CD4-positive, alpha-beta T cell treated with Interferon alpha-2 for 1 hour (primary cell): Measurements from ENCODE around the gene TUBB3.
"Not testable (repeated sequence)": the region's sequence is repeated elsewhere in the genome, so short reads cannot be mapped to it uniquely, and the experiment has no call there.

Experiments used
- DNase-seq, 2 donors: peaks; one replicate each; pipeline ENCODE4 v3.0.0-alpha.2; 2020 to 2022

The TUBB3 gene

GRCh38 chr16:89919535-89920406 lies 3.4 kb upstream of the TUBB3 start:
- DNase-seq: no peak

GRCh38 chr16:89920723-89921122 lies 2.4 kb upstream of the TUBB3 start:
- no peak for DNase-seq

GRCh38 chr16:89921131-89921701 lies 1.9 kb upstream of the TUBB3 start:
- DNase-seq: no peak

- peak in 1 of 2 donors; percentile 18 for DNase-seq
Observed at GRCh38 chr16:89921702-89922476, 1.3 kb upstream of the TUBB3 start.

- DNase-seq: peak in 1 of 2 donors; percentile 20
Observed at GRCh38 chr16:89922477-89922883, 662 bp upstream of the TUBB3 start.

- no peak for DNase-seq
Observed at GRCh38 chr16:89923640-89924296, 626 bp downstream of the TUBB3 start.

GRCh38 chr16:89924297-89924924 lies 1.3 kb downstream of the TUBB3 start:
- DNase-seq: peak; percentile 27 to 50

- no peak for DNase-seq
Observed at GRCh38 chr16:89924925-89925307, 1.8 kb downstream of the TUBB3 start.

GRCh38 chr16:89925596-89926079 lies 2.5 kb downstream of the TUBB3 start:
- no peak for DNase-seq

GRCh38 chr16:89931305-89931896 lies 8.3 kb downstream of the TUBB3 start:
- DNase-seq: no peak

GRCh38 chr16:89931964-89932363 lies 8.8 kb downstream of the TUBB3 start:
- DNase-seq: no peak

GRCh38 chr16:89934019-89934418 lies 10.9 kb downstream of the TUBB3 start:
- not testable (repeated sequence) for DNase-seq

GRCh38 chr16:89934611-89935553 lies 11.7 kb downstream of the TUBB3 start:
- no peak for DNase-seq

- DNase-seq: not testable (repeated sequence)
Observed at GRCh38 chr16:89935620-89936019, 12.5 kb downstream of the TUBB3 start.

GRCh38 chr16:89936034-89936433 lies 12.9 kb downstream of the TUBB3 start:
- DNase-seq: no peak

- DNase-seq: no peak
Observed at GRCh38 chr16:89936508-89936907, 13.4 kb downstream of the TUBB3 start.

GRCh38 chr16:89936981-89937380 lies 13.8 kb downstream of the TUBB3 start:
- no peak for DNase-seq

- DNase-seq: no peak
Observed at GRCh38 chr16:89938175-89938885, 15.2 kb downstream of the TUBB3 start.

GRCh38 chr16:89944773-89945172 lies 21.6 kb downstream of the TUBB3 start:
- no peak for DNase-seq

GRCh38 chr16:89945654-89946053 lies 22.5 kb downstream of the TUBB3 start:
- no peak for DNase-seq
